GM21825 (cell line): ENCODE data around the gene ALKBH3.

ENCODE experiments used
- ATAC-seq: cut with Tn5 transposase; IDR thresholded peaks from one replicate; pipeline ENCODE4 v1.9.1; 2021; ENCODE audit warnings: mild to moderate bottlenecking, moderate library complexity; ENCODE audit not compliant: unreplicated experiment

ALKBH3 gene

DNA sequence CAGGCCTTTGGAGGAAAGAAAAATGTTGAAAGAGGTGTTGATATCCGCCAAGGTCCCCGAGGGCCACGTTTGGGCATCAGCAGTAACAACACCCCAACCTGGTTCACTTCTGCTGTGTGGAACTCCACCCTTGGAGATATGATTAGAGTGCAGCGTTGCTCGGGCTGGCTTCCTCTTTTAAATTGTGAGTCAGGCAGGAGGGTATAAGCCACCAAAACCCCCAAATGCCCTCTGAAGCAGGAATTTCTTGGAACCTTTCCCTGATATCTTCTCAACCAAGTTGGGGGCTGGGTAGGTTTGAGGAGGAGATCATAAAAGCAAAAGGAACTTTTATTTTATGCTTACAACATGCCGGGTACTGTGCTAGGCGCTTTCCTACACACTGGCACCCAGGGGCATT lies 55.4 kb downstream of the ALKBH3 start:
- ATAC-seq = no peak

DNA sequence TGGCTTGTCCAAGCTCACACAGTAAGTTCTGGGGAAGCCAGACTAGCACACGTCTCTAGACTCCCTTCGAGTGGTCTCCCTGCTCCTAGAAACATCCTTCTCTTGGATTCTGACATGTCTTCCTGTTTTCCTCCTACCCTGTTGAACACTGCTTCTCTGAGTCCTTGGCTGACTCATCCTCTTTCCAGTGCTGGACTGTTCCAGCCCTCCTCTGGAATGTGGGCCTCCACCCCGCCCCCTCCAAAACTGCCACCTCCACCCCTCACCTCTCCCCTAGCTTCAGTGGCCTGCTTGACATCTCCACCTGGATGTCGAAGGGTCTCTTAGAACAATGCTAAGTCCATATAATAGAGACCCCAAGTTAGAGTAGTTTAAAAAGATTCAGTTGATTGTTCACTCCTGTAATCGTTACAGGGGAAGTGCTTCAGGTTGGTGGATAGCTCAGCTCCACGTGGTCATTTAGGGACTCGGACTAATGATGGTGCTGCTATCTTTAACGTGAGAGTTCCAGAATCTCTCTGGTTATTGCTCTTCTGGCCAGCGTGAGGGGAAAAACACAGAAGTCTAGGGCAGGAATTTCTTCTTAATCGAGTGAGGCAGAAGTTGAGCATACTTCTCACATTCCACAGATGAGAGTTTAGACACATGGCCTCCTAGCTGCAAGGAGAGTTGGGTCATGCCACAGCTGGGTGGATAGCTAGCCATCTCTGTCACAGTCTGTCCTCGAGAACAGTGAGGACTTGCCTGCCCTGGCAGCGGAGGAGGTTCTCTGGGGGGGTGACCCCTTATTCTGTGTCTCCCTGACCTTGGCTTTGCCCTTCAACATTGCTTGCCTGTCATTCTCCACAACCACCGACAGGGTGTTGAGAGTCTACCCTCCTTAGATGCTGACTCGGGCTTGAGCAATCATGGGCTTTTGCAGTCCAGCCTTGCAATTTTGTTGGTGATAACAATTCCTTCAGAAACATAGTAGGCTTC lies 57.1 kb downstream of the ALKBH3 start:
- ATAC-seq = no peak

DNA sequence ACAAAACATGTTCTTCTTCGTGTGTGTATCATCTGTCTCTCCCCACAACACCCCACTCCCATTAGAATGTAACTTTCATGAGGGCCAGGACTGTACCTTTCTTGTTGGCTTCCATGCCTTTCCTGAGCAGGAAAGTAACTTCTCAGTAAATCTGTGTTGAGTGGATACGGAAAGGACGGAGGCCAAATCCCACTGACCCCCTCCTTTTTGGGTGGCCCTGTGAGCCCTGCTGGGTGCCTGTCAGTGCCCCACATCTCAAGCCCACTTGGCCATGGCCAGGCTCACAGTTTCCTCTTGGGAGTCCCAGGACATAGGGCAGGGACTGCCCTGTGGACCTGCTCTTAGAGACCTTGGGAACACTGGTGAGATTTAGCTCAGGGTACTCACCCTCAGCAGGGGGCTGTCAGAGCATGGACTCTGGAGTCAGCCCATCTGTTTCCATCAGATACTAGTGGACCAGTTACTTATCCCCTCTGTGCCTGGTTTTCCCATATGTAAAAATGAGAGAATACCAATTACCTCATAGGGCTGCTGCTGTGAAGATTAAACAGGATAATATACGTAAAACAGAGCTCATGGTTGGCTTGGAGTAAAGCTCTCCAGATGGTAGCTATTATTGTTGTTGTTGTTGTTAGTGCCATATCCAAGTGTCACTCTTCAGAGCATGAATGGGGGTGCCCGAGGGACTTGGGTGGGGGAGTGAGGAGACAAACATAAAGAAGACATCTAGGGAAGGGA lies 60.8 kb downstream of the ALKBH3 start:
- ATAC-seq = no peak

DNA sequence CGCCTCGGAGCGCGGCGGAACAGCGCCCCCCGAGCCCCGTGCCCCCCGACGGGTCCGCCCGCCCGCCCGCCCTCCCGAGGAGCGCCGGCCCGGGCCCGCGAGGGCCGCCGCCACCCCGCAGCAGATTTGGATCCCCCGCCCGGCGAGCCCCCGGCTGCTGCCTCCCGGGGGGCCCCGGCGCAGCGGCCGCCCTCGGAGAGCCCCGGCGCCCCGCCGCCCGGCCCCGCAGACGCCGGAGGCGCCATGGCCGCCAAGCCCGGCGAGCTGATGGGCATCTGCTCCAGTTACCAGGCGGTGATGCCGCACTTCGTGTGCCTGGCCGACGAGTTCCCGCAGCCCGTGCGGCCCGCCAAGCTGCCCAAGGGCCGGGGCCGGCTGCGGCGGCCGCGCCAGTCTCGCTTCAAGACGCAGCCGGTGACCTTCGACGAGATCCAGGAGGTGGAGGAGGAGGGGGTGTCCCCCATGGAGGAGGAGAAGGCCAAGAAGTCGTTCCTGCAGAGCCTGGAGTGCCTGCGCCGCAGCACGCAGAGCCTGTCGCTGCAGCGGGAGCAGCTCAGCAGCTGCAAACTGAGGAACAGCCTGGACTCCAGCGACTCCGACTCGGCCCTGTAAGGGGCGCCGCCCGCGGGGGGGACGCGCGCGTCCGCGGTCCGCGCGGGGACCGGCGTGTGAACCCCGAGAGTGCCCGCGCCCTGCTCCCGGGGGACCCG lies 62.2 kb downstream of the ALKBH3 start:
- peak; percentile 31 for ATAC-seq

DNA sequence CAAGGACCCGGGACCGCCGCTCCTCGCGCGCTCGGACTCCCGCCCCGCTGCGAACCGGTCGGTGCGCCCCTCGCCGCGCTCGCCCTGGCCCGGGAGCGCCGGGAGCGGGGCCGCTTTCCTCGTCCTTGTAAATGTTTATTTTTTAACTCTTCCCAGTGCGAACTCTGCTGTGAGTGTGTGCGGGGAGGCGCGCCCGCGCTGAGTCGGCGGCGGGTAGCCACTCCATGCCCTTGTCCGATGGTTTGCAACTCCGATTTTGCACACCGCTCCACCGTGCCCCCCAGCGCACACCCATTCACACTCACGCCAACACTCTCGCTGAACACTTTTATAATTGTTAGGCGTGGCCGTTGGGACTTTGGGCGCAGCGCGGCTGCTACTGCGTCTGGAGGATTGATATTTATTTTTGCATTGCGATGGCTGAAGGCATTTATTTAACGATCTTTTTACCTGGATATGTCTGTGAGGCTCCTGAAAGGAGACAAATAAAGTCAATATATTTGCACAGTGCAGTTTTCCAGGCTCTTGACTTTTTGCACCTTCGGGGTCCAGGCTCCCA lies 62.8 kb downstream of the ALKBH3 start:
- ATAC-seq = no peak

DNA sequence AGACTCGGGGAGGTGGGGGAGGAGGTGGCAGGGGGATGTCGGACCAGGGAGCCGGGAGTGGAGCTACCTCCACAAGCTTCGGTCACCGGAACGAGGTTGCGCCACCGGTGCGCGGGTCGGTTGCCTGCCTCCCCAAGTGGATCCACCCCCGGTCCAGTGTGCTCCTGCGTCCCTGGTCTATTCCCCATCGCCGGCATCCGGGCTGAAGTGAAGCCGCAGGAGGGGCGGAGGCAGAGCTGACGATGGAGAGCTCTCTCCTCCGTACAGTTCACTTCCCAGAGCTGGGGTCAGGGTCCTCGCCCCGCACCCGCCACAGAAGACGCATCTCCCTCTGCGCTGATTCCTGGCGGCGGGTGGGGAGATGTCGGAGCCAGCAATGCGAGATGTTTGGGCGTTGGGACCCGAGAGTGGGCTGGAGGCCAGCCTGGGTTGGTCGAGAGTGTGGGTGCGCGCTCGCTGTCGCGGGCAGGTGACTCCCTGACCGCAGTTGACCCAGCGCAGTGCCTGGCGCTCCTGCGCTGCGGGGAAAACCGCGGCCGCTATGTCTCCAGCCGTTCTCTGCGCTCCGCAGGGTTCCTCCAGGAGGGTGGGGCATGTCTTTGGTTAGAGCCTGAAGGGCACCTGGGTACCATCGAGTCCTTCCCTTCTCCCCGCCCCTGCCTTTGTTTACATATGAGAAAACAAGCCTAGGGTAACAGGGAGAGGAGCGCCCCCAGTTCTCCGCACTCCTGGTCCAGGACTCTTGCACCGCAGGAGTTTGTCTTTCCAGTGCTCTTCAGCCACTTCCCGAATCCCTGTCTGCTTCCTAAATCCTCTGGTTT lies 63.5 kb downstream of the ALKBH3 start:
- no peak for ATAC-seq

DNA sequence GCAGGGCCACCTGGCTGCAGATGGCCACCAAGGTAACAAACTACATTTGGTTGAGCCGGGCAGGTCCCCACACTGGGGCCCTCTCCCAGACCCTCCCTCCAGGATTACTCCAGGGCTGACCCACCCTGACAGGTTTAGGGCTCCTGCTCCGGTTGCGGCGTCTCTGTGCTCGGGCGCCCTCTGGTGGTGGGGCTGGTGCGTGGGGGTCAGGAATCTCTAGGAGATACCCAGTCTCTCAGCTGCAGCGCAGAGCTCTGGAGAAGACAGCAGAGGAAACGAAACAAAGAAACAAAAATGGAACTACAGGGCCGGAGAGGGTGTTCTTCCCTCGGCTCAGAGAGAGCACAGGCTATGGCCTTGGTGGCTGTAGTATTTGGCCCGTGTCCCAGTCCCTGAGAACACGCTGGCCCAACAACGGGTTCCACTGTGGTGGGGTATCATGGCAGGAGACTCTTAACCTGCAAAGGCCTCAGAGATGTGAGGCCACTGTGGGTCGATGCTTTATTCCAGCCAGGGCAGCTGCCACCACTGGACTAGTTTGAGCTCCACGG lies 64.2 kb downstream of the ALKBH3 start:
- no peak for ATAC-seq

DNA sequence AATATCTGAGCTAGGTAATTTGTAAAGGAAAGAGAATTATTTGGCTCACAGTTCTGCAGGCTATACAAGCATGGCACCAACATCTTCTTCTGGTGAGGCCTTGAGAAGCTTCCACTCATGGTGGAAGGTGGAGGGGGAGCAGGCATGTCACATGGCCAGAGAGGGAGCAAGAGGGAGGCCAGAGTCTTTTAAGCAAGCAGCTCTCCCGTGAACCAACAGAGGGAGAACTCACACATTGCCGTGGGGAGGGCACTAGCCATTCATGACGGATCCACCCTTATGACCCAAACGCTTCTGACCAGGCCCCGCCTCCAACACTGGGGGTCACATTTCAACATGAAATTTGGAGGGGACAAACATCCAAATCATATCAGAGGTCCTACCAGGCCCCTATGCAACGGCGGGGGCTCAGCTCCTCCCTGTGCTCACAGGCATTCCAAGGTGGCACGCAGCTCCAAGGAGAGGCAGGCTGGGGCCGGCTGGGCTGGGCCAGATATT lies 66.4 kb downstream of the ALKBH3 start:
- ATAC-seq = no peak

DNA sequence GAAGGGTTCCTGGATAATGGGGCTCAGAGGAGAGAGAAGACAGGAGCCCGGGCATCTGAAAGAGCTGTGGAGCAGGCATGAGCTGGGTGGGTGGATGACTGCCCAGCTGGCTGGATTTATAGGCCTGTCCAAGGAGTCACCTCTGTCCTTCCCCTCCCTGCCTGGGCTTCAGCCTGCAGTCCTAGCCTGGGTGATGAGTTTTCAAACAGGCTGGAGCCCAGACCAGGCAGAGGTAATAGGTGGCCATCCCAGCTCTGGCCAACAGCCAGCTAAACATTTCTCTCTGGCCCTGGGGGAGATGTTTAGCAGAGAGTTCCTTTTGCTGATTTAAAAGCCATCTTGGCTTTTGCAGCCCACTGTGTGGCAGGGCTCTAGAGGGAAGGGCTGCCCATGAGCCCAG lies 67.2 kb downstream of the ALKBH3 start:
- ATAC-seq = no peak

DNA sequence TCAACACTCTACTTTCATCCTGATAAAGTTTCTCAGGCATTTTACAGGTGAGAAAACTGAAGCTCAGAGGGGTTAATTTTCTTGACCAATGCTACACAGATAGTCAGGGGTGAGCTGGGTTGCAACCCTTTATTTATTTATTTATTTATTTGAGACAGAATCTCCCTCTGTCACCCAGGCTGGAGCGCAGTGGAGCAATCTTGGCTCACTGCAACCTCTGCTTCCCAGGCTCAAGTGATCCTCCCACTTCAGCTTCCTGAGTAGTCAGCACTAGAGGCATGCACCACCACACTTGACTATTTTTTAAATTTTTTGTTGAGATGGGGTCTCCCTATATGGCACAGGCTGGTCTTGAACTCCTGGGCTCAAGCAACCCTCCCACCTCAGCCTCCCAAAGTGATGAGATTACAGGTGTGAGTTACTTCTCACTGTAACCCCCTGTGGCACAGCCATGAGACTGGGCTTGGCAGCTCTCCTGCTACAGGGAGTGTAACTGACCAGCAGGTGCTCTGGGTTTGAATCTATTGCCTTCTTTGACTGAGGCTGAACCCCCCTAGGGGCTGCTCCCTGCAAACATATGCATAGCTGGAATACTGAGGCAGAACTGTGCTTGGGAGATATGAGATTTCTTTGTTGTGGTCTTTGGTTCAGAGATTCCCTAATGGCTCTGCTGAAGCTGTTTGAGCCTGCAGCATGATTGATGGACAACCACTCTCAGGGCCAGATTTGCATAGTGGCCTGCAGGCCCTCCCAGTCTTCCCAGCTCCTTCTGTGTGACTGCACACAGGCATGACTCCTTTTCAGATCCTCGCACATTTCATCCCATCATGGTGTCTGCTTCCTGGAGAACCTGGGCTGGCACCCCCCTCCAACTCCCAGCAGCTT lies 68.0 kb downstream of the ALKBH3 start:
- no peak for ATAC-seq

DNA sequence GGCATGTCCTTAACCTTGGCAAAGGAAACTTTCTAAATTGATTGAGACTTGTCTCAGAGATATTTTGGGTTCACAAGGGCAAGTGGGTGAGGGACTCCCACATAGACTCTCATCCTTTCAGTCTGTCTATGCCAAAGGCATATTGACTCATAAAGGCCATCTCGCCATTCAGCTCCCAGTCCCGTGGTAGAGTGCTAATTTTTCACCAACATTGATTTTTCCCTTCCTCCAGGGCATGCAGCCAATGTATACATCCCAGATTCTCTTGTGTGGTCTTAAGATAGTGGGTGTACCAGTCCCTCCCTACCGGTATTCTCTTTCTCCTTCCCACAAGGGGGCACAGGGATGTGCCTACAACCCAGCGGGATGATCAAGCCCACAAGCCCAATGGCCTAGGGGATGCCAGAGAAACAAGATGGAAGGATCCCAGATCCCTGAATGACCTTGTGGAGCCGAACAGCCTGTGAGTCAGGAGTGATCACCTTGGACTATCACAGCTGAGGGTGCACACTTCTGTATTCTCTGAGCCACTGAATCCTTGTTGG lies 69.8 kb downstream of the ALKBH3 start:
- no peak for ATAC-seq

DNA sequence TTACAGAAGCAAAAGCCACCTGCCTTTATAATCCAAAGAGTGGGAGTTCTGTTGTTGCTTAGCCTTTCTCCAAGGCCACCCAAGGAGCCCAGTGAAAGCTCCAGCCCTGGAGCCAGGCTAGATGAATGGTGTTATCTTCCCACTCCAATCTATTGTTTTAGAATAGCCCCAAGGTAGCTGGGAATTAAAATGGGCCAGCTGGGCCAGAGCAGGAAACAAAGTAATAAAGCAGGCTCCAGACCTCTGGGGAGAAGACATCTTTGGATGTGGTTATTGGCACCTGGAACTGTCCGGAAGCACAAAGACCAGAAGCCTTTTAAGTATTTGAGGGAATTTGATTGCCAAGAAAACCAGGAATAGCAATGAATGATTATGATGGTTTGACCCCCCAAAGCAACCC lies 70.6 kb downstream of the ALKBH3 start:
- no peak for ATAC-seq

DNA sequence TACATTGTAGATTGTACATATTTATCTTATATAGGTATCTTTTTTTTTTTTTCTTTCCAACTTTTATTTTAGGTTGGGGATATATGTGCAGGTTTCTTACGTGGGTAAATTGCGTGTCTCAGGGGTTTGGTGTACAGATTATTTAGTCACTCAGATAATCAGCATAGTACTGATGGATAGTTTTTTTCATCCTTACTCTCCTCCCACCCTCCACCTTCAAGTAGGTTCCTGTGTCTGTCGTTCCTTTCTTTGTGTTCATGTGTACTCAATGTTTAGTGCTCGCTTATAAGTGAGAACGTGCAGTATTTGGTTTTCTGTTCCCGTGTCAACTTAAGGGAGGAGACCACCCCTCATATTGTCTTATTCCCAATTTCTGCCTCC lies 71.4 kb downstream of the ALKBH3 start:
- no peak for ATAC-seq

DNA sequence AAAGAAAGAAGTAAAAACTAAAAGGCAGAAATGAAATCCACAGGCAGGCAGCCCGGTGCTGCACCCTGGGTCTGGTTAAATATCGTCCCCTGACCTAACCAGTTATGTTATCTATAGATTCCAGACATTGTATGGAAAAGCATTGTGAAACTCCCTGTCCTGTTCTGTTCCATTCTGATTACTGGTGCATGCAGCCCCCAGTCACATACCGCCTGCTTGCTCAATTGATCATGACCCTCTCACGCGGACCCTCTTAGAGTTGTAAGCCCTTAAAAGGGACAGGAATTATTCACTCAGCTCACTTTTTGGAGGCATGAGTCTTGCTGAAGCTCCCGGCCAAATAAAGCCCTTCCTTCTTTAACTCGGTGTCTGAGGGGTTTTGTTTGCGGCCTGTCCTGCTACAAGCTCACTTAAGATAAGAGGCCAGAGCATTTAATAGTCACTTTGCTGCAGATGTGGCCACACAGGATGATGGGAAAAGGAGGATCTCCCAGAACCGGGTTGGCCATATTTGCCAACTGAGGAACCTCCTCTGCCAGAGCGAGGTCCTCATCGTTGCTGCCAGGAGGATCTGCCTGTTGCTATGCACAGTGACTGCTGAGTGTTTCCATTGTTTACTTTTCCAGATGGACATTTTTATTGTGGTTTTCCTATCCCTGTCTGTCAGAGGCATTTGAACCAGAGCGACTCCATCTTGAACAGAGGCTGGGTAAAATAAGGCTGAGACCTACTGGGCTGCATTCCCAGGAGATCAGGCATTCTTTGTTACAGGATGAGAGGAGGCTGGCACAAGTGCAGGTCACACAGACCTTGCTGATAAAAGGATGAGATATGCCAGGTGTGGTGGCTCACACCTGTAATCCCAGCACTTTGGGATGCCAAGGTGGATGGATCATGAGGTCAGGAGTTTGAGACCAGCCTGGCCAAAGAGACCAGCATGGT lies 72.0 kb downstream of the ALKBH3 start:
- no peak for ATAC-seq

DNA sequence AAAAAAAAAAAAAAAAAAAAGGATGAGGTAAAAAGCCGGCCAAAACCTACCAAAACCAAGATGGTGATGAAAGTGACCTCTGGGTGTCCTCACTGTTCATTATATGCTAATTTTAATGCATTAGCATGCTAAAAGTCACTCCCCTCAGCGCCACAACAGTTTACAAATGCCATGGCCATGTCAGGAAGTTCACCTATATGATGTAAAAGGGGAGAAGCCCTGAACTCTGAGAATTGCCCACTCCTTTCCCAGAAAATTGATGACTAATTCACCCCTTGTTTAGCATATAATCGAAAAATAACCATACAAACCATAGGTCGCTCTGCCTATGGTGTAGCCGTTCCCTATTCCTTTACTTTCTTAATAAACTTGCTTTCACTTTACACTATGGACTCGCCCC lies 72.9 kb downstream of the ALKBH3 start:
- no peak for ATAC-seq

DNA sequence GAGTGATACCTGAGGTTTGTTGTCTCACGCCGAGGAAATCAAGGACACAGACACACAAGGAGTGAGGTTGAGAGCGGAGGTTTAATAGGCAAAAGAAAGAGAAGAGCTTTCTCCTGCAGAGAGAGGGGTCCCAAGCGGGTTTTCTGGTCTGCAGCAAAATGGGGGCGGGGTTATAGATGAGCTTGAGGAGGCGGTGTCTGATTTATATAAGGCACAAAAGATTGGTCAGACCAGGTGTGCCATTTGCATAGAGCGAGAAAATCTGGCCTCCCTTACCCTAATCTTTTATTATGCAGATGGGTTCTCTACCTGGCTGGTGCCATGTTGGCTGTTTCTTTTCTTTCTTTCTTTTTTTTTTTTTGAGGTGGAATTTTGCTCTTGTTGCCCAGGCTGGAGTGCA lies 73.6 kb downstream of the ALKBH3 start:
- ATAC-seq = no peak

DNA sequence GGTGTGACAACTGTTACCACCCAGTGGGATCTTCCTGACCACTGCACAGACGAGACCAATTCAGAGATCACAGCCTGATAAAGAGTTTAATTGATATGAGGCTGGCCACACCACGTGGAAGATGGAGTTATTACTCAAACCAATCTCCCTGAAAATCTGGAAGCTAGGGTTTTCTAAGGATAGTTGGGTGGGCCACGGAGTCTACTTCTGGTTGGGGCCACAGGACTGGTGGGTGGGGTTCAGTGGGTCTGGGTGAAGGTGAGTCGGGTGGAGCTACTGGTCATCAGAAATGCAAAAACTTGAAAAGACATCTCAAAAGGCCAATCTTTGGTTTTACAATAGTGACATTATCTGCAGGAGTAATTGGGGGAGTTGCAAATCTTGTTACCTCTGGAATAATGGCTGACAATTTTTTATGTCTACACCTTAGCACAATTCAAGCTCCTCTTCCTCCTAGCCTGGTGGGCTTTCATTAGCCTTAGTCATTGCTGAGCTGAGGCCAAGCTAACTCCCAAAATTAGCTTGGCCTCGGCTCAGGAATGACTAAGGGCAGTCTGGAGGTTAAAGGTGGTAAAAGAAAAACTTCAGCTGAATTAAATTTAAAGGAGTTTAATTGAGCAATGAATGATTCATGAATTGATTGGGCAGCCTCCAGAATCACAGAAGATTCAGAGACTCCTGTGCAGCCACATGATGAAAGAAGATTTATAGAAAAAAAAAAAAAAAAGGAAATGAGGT lies 74.9 kb downstream of the ALKBH3 start:
- ATAC-seq = no peak
